Uterus (tissue), 2 donors: ENCODE measurements around the gene FHAD1.

Source experiments
- POLR2A ChIP-seq, 2 donors: fragments of 450-650 bp; IDR thresholded peaks; one replicate each; pipeline ENCODE4 v1.6.1; 2016; ENCODE audit warnings: antibody characterized with exemption in 2 of 2, mild to moderate bottlenecking in 1 of 2, moderate library complexity in 1 of 2
- TF ChIP-seq, protein P1 (sequence below), 4 experiments: fragments of 200-600 bp in 2 of 4; fragments of 450-650 bp in 2 of 4; sonication (generic) in 2 of 4; IDR thresholded peaks; one replicate each; pipeline ENCODE4 v1.5.1; 2016 to 2019; ENCODE audit warnings: antibody characterized with exemption in 4 of 4, mild to moderate bottlenecking in 2 of 4, moderate library complexity in 1 of 4

GRCh38 chr1:15207829-15208429 lies 39.1 kb upstream of the FHAD1 start:
- TF ChIP-seq POLR2A (IDR thresholded peaks at IDR 0.05): no peak
- TF ChIP-seq, protein P1, sequence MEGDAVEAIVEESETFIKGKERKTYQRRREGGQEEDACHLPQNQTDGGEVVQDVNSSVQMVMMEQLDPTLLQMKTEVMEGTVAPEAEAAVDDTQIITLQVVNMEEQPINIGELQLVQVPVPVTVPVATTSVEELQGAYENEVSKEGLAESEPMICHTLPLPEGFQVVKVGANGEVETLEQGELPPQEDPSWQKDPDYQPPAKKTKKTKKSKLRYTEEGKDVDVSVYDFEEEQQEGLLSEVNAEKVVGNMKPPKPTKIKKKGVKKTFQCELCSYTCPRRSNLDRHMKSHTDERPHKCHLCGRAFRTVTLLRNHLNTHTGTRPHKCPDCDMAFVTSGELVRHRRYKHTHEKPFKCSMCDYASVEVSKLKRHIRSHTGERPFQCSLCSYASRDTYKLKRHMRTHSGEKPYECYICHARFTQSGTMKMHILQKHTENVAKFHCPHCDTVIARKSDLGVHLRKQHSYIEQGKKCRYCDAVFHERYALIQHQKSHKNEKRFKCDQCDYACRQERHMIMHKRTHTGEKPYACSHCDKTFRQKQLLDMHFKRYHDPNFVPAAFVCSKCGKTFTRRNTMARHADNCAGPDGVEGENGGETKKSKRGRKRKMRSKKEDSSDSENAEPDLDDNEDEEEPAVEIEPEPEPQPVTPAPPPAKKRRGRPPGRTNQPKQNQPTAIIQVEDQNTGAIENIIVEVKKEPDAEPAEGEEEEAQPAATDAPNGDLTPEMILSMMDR (IDR thresholded peaks at IDR 0.05): no peak
